ENCODE measurements around the gene SLX4IP.

- no peak for TF ChIP-seq REST (IDR thresholded peaks at IDR 0.05; ENCODE audit: low read depth)
- TF ChIP-seq MAX (IDR thresholded peaks at IDR 0.05), result no peak
- no peak for TF ChIP-seq TCF12 (IDR thresholded peaks at IDR 0.05; ENCODE audit: low read depth)
These were observed 161.6 kb downstream of the SLX4IP start for GRCh38 chr20:10596710-10597121.
